ENCODE results near the gene ZNF281. TPM values are rescaled to one million over a fixed set of nuclear protein-coding genes. Genes with fewer than 3 reads are reported as not detected.

ZNF281 gene
- polyA plus RNA-seq, 1 donor (not counting 4 experiments of a cell fraction or from before 2014, with no cell fraction given), result 14.7 TPM

DNA sequence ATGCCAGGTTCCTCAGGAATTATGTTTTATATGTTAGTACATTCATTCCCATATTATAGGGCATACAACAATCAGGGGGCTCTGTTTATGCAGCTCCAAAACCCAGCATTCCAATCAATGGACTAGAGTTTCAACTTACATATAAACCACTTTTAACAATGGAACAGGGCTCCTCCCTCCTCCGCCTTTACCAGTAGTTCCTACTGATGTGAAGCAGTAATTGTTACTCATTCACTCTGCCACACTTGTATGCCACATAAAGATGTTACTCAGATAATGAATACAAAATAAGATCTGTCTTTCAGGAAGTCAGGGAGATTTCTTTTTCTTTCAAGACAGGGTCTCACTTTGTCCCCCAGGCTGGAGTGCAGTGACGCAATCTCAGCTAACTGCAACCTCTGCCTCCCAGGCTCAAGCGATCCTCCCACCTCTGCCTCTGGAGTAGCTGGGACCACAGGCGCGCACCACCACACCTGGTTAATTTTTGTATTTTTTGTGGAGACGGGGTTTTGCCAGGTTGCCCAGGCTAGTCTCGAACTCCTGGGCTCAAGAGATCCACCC lies 17.1 kb downstream of the ZNF281 start:
- Histone ChIP-seq H3K36me3 (ENCODE audit: control insufficient read depth in 2 of 2, extremely low read depth in 1 of 2, insufficient read depth in 2 of 2, low read length in 2 of 2) (no peaks in the 10 kb centered on the region), H3K9ac (ENCODE audit: control insufficient read depth, extremely low read depth, insufficient read depth, low read length) (no peak overlapping the region), H3K9me1 (ENCODE audit: control insufficient read depth, extremely low read depth, insufficient read depth, low read length) (no peaks in the 10 kb centered on the region), H3K4me1 (ENCODE audit: control insufficient read depth, extremely low read depth, insufficient read depth, low read length) (no peaks in the 10 kb centered on the region), H3K4me3 (ENCODE audit: control insufficient read depth in 2 of 3, extremely low read depth in 1 of 3, insufficient read depth in 2 of 3, low read depth in 1 of 3, low read length in 3 of 3) (no peak overlapping the region), H3K27me3 (ENCODE audit: control insufficient read depth, extremely low read depth, insufficient read depth, low read length) (no peaks in the 10 kb centered on the region), H3K9me3 (ENCODE audit: control insufficient read depth, low read depth, low read length) (no peaks in the 10 kb centered on the region), H3K4me2 (ENCODE audit: control insufficient read depth, extremely low read depth, insufficient read depth, low read depth, low read length) (no peak overlapping the region), H3K27ac (ENCODE audit: control insufficient read depth, insufficient read depth, low read length) (no peak overlapping the region), H3K79me2 (ENCODE audit: control insufficient read depth, insufficient read depth, low read length) (no peaks in the 10 kb centered on the region), H2AFZ (ENCODE audit: control insufficient read depth, low read length) (no peak overlapping the region), H4K20me1 (ENCODE audit: control insufficient read depth, extremely low read depth, insufficient read depth, low read length) (no peaks in the 10 kb centered on the region)
- DNase-seq (ENCODE audit: low read depth, low spot score), result no peak
- TF ChIP-seq EZH2 (IDR thresholded peaks at IDR 0.05; ENCODE audit: low read length), result no peak
- TF ChIP-seq, protein P1, sequence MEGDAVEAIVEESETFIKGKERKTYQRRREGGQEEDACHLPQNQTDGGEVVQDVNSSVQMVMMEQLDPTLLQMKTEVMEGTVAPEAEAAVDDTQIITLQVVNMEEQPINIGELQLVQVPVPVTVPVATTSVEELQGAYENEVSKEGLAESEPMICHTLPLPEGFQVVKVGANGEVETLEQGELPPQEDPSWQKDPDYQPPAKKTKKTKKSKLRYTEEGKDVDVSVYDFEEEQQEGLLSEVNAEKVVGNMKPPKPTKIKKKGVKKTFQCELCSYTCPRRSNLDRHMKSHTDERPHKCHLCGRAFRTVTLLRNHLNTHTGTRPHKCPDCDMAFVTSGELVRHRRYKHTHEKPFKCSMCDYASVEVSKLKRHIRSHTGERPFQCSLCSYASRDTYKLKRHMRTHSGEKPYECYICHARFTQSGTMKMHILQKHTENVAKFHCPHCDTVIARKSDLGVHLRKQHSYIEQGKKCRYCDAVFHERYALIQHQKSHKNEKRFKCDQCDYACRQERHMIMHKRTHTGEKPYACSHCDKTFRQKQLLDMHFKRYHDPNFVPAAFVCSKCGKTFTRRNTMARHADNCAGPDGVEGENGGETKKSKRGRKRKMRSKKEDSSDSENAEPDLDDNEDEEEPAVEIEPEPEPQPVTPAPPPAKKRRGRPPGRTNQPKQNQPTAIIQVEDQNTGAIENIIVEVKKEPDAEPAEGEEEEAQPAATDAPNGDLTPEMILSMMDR (optimal IDR thresholded peaks at IDR 0.05 in 1 of 3, IDR thresholded peaks at IDR 0.05 in 1 of 3, conservative IDR thresholded peaks at IDR 0.05 in 1 of 3; ENCODE audit: extremely low read depth in 1 of 3, insufficient read depth in 2 of 3, low read length in 3 of 3), result no peak
- dilution Hi-C loops (cut with MboI; ENCODE audit: extremely low pct_ligation_motif_present, low sequenced_read_pairs), result no loop called here
- FAIRE-seq, result no peak

DNA sequence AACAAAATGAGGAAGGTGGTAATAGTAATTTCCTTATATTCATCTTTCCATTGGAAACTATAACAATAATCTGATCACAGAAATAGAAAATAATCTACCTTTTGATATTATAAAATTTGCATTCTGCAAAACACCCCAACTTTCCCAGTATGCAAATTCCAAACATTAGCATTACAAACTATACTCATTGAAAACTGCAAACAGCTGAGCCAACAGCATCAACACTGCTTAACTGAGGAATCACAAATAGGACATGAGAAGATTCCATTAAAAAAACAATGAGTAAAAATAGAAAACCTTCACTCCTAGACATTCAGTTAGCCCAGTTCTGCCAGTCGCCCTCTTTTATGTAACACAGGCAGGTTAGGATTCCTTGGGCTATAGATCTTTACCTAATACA lies 18.1 kb downstream of the ZNF281 start:
- no peak overlapping the region for H3K4me2 ChIP-seq (ENCODE audit: control insufficient read depth, extremely low read depth, insufficient read depth, low read depth, low read length)
- FAIRE-seq, result no peak
- H4K20me1 ChIP-seq (ENCODE audit: control insufficient read depth, extremely low read depth, insufficient read depth, low read length), result no peaks in the 10 kb centered on the region
- no peak overlapping the region for H3K9ac ChIP-seq (ENCODE audit: control insufficient read depth, extremely low read depth, insufficient read depth, low read length)
- H3K9me3 ChIP-seq (ENCODE audit: control insufficient read depth, low read depth, low read length), result no peaks in the 10 kb centered on the region
- dilution Hi-C loops (cut with MboI; ENCODE audit: extremely low pct_ligation_motif_present, low sequenced_read_pairs), result no loop called here
- H2AFZ ChIP-seq (ENCODE audit: control insufficient read depth, low read length), result no peak overlapping the region
- no peak overlapping the region for H3K27ac ChIP-seq (ENCODE audit: control insufficient read depth, insufficient read depth, low read length)
- no peak for DNase-seq (ENCODE audit: low read depth, low spot score)
- no peaks in the 10 kb centered on the region for H3K9me1 ChIP-seq (ENCODE audit: control insufficient read depth, extremely low read depth, insufficient read depth, low read length)
- no peaks in the 10 kb centered on the region for H3K79me2 ChIP-seq (ENCODE audit: control insufficient read depth, insufficient read depth, low read length)
- H3K4me1 ChIP-seq (ENCODE audit: control insufficient read depth, extremely low read depth, insufficient read depth, low read length), result no peaks in the 10 kb centered on the region
- no peak for TF ChIP-seq EZH2 (IDR thresholded peaks at IDR 0.05; ENCODE audit: low read length)
- TF ChIP-seq, protein P1 (optimal IDR thresholded peaks at IDR 0.05 in 1 of 3, IDR thresholded peaks at IDR 0.05 in 1 of 3, conservative IDR thresholded peaks at IDR 0.05 in 1 of 3; ENCODE audit: extremely low read depth in 1 of 3, insufficient read depth in 2 of 3, low read length in 3 of 3), result no peak
- no peaks in the 10 kb centered on the region for H3K27me3 ChIP-seq (ENCODE audit: control insufficient read depth, extremely low read depth, insufficient read depth, low read length)
- H3K4me3 ChIP-seq (ENCODE audit: control insufficient read depth in 2 of 3, extremely low read depth in 1 of 3, insufficient read depth in 2 of 3, low read depth in 1 of 3, low read length in 3 of 3), result no peak overlapping the region
- H3K36me3 ChIP-seq (ENCODE audit: control insufficient read depth in 2 of 2, extremely low read depth in 1 of 2, insufficient read depth in 2 of 2, low read length in 2 of 2), result no peaks in the 10 kb centered on the region
